Measurements from ENCODE around the gene TTPAL. TPM values are rescaled to one million over a fixed set of nuclear protein-coding genes. Genes with fewer than 3 reads are reported as not detected.

TTPAL gene
- total RNA-seq, 1 experiment from 2014 or later, result 21.1 TPM

GRCh38 chr20:44428174-44429016 lies 47.3 kb upstream of the TTPAL start:
- no peaks in the 10 kb centered on the region for H3K9me3 Mint-ChIP-seq

More at GRCh38 chr20:44428174-44429016, 47.3 kb upstream of the TTPAL start:
- Histone ChIP-seq H3T11ph (ENCODE audit: low read length) (no peak overlapping the region), H3K56ac (ENCODE audit: insufficient read length, low read depth, low read length) (no peak overlapping the region), H3K18ac (ENCODE audit: insufficient read length, low read depth, low read length) (no peak overlapping the region), H4K5ac (ENCODE audit: insufficient read length, low read depth, low read length) (no peak overlapping the region), H3K23me2 (ENCODE audit: insufficient read length, low read depth, low read length, poor library complexity, severe bottlenecking) (no peaks in the 10 kb centered on the region), H2AFZ (ENCODE audit: low read length) (no peak overlapping the region), H3K4me1 (ENCODE audit: insufficient read depth, low read length) (no peaks in the 10 kb centered on the region), H3K4me2 (ENCODE audit: insufficient read depth, insufficient read length, low read length) (no peak overlapping the region), H3K27me3 (ENCODE audit: insufficient read depth, low read length) (no peaks in the 10 kb centered on the region; the same call in 1 of the 2 replicates), H2BK15ac (ENCODE audit: low read depth, low read length) (no peak overlapping the region), H4K20me1 (ENCODE audit: control insufficient read depth, insufficient read depth, insufficient read length) (no peaks in the 10 kb centered on the region), H2BK5ac (ENCODE audit: insufficient read length, low read length) (no peak overlapping the region), H4K91ac (ENCODE audit: insufficient read length, low read depth, low read length) (no peak overlapping the region), H3K9ac (ENCODE audit: extremely low read depth, insufficient read length, low read length) (no peak overlapping the region), H2BK120ac (ENCODE audit: low read depth, low read length, poor library complexity, severe bottlenecking) (no peak overlapping the region), H3K79me1 (ENCODE audit: insufficient read depth, low read depth, low read length, poor library complexity, severe bottlenecking) (no peaks in the 10 kb centered on the region), H3K9me3 (ENCODE audit: control insufficient read depth, low read depth, low read length) (no peaks in the 10 kb centered on the region), H3K14ac (ENCODE audit: insufficient read depth, low read length) (no peak overlapping the region), H3K23ac (ENCODE audit: insufficient read length, low read depth, low read length) (no peak overlapping the region), H3K4ac (ENCODE audit: low read depth, low read length) (no peak overlapping the region), H3K27ac (ENCODE audit: insufficient read length, low read depth, low read length) (no peak overlapping the region), H3K79me2 (ENCODE audit: insufficient read depth, low read length) (no peaks in the 10 kb centered on the region), H2BK20ac (ENCODE audit: low read depth, low read length, poor library complexity, severe bottlenecking) (no peak overlapping the region), H2AK5ac (ENCODE audit: insufficient read length, low read length) (no peak overlapping the region), H2BK12ac (ENCODE audit: insufficient read length, low read depth, low read length) (no peak overlapping the region), H4K8ac (replicated peaks; ENCODE audit: insufficient read length, low read depth, low read length) (no peak overlapping the region)
- no peak for DNase-seq
- H3K4me3 Mint-ChIP-seq, result no peak overlapping the region
- H3K36me3 Mint-ChIP-seq (ENCODE audit: insufficient read depth in 1 of 3, low read depth in 3 of 3), result no peaks in the 10 kb centered on the region
- H3K27me3 Mint-ChIP-seq (ENCODE audit: low read depth), result peaks cover 13% of the 10 kb centered on the region
- H3K27ac Mint-ChIP-seq, result peak overlapping the region in 1 of 3 experiments; percentile 66; a peak in 1 of 7 replicates
- no CpG with 5 or more reads among the region's 8 CpGs for WGBS (ENCODE audit: extremely low coverage, insufficient read length, low lambda C conversion rate)
- TF ChIP-seq CTCF (conservative IDR thresholded peaks at IDR 0.05), result no peak
- no peaks in the 10 kb centered on the region for H3K4me1 Mint-ChIP-seq

Measured in H9 (cell line).